Prostate gland (tissue), 2 donors: ENCODE results near the gene SWAP70. TPM values are rescaled to one million over a fixed set of nuclear protein-coding genes. Genes with fewer than 3 reads are reported as not detected.

Experiments used
- DNase-seq: peaks from one replicate; pipeline ENCODE4 v3.0.0-alpha.2; 2019; ENCODE audit warnings: low spot score
- H3K27ac ChIP-seq, 2 donors: fragments of 200-600 bp; sonication (generic); 2 replicates each; pipeline ENCODE4 v1.5.1; 2017 to 2019
- H3K27me3 ChIP-seq: fragments of 200-600 bp; sonication (generic); replicated peaks from 2 replicates; pipeline ENCODE4 v1.5.1; 2019; ENCODE audit not compliant: insufficient read depth
- H3K36me3 ChIP-seq, 2 donors: fragments of 200-600 bp; sonication (generic); 1 replicate in 1 of 2; 2 replicates in 1 of 2; pipeline versions ENCODE4 v1.5.1 to v1.8.1; 2017 to 2019
- H3K4me1 ChIP-seq: fragments of 200-600 bp; sonication (generic); replicated peaks from 2 replicates; pipeline ENCODE4 v1.5.1; 2019
- H3K4me3 ChIP-seq, 2 donors: fragments of 200-600 bp; sonication (generic); 2 replicates each; pipeline ENCODE4 v1.5.1; 2017 to 2019
- H3K9me3 ChIP-seq: fragments of 200-600 bp; sonication (generic); 2 replicates; pipeline ENCODE4 v1.5.1; 2017
- POLR2A ChIP-seq: fragments of 450-650 bp; IDR thresholded peaks from one replicate; pipeline ENCODE4 v1.6.1; 2016; ENCODE audit warnings: antibody characterized with exemption, mild to moderate bottlenecking
- POLR2AphosphoS5 ChIP-seq: sonication (generic); formaldehyde crosslinking; IDR thresholded peaks from one replicate; pipeline ENCODE4 v1.6.1; 2017; ENCODE audit warnings: antibody characterized with exemption
- WGBS: methylation state at CpG from one replicate; pipeline ENCODE4 v1.1.5; 2018; 5-methylcytosine and 5-hydroxymethylcytosine counted together
- intact Hi-C: fragments of 100-400 bp; cut with DNase I; formaldehyde crosslinking; loops from one replicate; pipeline ENCODE4 v1.14.2; 2022
- total RNA-seq, 2 donors: library from RNA; depleted of rRNA; stranded (reverse); fragments of >200 nt; gene quantifications; one replicate each; pipeline ENCODE4 v1.1.0, GENCODE V29; 2016
- TF ChIP-seq, protein P1 (sequence below), 4 experiments: fragments of 200-600 bp in 2 of 4; fragments of 450-650 bp in 2 of 4; sonication (generic) in 2 of 4; IDR thresholded peaks; 1 replicate in 3 of 4; 2 replicates in 1 of 4; pipeline ENCODE4 v1.5.1; 2016 to 2019; ENCODE audit warnings: antibody characterized with exemption in 4 of 4, mild to moderate bottlenecking in 2 of 4, moderate library complexity in 2 of 4

The SWAP70 gene
- total RNA-seq, 2 donors from 2014 or later: 20.8 to 25.2 TPM

DNA sequence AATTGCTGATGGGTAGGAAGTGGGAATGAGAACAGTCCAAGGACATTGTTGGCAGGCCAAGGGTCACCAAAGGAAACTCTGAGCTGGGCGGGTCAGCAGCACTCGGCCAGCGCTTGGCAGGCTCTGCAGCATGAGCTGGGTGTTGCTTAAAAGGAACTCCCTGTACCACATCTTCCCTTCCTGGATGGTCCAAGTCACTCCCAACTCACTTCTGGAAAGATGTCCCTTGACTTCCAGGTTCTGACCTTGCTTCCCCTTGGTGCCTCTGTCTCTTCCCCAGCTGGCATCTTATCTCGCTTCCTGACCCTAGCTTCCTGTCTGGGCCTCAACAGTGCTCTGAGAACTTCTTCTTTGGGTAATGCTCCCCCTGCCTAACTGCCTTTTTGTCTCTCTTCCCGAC is 24.8 kb upstream of the SWAP70 start:
- intact Hi-C loops: no loop called here
- no peak for TF ChIP-seq POLR2AphosphoS5
- no peak for TF ChIP-seq POLR2A
- DNase-seq: no peak
- Histone ChIP-seq H3K4me3 (no peak overlapping the region), H3K36me3 (no peaks in the 10 kb centered on the region), H3K27me3 (no peaks in the 10 kb centered on the region), H3K9me3 (no peaks in the 10 kb centered on the region), H3K27ac (no peak overlapping the region), H3K4me1 (no peaks in the 10 kb centered on the region)
- WGBS: 77% methylated on average over 5 of the region's 5 CpGs

DNA sequence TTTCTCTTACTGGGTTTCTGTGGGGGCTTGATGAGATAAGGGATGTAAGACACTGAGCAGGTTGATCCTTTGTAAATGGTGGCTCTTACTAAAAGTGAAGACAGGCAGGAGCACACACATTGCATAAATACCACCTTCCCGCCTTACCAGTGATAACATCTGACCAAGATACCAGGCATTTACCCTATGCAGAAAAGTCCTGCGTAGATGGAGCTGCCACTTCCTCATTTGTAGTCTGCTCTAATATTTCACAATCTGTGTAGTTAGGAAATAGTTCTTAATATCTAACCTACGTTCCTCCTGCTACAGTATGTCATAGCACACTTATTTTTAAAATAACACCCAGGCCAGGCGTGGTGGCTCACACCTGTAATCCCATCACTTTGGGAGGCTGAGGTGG is 23.9 kb upstream of the SWAP70 start:
- Histone ChIP-seq H3K4me3 (no peak overlapping the region), H3K9me3 (no peaks in the 10 kb centered on the region), H3K27ac (no peak overlapping the region), H3K27me3 (no peaks in the 10 kb centered on the region), H3K36me3 (no peaks in the 10 kb centered on the region), H3K4me1 (no peaks in the 10 kb centered on the region)
- WGBS: 77% methylated on average over 4 of the region's 4 CpGs
- intact Hi-C loops: no loop called here
- TF ChIP-seq POLR2A (no peak), POLR2AphosphoS5 (no peak)
- TF ChIP-seq, protein P1, sequence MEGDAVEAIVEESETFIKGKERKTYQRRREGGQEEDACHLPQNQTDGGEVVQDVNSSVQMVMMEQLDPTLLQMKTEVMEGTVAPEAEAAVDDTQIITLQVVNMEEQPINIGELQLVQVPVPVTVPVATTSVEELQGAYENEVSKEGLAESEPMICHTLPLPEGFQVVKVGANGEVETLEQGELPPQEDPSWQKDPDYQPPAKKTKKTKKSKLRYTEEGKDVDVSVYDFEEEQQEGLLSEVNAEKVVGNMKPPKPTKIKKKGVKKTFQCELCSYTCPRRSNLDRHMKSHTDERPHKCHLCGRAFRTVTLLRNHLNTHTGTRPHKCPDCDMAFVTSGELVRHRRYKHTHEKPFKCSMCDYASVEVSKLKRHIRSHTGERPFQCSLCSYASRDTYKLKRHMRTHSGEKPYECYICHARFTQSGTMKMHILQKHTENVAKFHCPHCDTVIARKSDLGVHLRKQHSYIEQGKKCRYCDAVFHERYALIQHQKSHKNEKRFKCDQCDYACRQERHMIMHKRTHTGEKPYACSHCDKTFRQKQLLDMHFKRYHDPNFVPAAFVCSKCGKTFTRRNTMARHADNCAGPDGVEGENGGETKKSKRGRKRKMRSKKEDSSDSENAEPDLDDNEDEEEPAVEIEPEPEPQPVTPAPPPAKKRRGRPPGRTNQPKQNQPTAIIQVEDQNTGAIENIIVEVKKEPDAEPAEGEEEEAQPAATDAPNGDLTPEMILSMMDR (IDR thresholded peaks at IDR 0.05): no peak
- DNase-seq: no peak

DNA sequence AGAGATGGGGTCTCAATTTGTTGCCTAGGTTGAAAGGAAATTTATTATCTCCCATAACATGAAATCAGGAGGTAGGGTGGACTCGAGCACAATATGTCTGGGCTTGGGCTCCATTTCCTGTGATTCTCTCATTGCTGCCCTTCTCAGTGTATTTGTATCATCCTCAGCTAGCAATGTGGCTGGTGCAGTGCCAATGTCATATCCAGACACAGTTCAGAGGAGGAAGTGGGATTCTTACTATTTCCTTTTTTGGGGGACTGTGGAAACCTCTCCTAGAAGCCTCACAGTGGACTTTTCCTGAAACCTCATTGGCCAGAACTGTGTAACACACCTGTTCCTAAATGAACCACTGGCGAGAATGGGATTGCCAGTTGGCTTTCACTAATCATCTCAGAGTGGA is 21.0 kb upstream of the SWAP70 start:
- TF ChIP-seq POLR2AphosphoS5 (no peak), POLR2A (no peak)
- TF ChIP-seq, protein P1 (IDR thresholded peaks at IDR 0.05): no peak

DNA sequence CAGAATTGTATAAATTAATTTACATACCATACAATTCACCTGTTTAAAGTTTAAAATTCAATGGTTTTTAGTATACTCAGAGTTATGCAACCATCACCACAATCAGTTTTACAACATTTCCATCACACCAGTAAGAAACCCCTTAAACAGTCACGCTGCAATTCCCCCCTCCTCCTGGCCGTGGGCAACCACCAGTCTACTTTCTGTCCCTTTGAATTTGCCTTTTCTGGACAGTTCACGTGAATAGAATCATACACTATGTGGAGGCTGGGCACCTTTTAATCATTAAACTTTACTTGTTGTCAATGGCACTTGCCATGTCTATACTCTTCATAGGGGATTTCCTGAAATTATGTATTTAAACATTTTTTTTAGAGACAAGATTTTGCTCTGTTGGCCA is 20.1 kb upstream of the SWAP70 start:
- H3K36me3 ChIP-seq: no peaks in the 10 kb centered on the region
- no peak overlapping the region for H3K4me3 ChIP-seq
- no peak for TF ChIP-seq POLR2AphosphoS5
- H3K27me3 ChIP-seq: no peaks in the 10 kb centered on the region
- no peaks in the 10 kb centered on the region for H3K4me1 ChIP-seq
- no peaks in the 10 kb centered on the region for H3K9me3 ChIP-seq
- DNase-seq: no peak
- no peak overlapping the region for H3K27ac ChIP-seq
- intact Hi-C loops: no loop called here
- 61% methylated on average over 3 of the region's 3 CpGs for WGBS

More for the DNA sequence above, 21.0 kb upstream of the SWAP70 start:
- no peak for DNase-seq
- H3K4me1 ChIP-seq: no peaks in the 10 kb centered on the region
- WGBS: 73% methylated on average over 2 of the region's 2 CpGs
- no peaks in the 10 kb centered on the region for H3K36me3 ChIP-seq
- H3K4me3 ChIP-seq: no peak overlapping the region
- no peaks in the 10 kb centered on the region for H3K9me3 ChIP-seq
- no peaks in the 10 kb centered on the region for H3K27me3 ChIP-seq
- no peak overlapping the region for H3K27ac ChIP-seq
- intact Hi-C loops: no loop called here

DNA sequence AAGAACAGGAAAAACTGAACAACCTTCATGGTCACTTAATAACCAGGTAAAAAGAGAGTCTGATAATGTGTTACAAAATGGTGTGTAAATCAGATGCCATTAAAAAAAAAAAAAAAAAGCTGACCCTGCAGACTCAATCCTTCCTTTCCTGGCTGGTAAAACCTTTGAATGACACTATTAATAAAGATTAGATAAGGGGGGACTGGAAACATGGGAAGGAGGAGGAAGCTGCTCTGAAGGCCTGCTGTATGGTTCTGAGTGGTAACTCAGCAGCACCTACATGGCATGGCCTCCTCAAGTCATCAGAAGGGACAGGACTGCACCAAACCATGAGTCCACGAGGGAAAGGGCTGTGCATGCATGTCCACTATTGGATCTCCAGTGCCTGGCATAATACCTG is 18.0 kb upstream of the SWAP70 start:
- TF ChIP-seq, protein P1 (IDR thresholded peaks at IDR 0.05): no peak

DNA sequence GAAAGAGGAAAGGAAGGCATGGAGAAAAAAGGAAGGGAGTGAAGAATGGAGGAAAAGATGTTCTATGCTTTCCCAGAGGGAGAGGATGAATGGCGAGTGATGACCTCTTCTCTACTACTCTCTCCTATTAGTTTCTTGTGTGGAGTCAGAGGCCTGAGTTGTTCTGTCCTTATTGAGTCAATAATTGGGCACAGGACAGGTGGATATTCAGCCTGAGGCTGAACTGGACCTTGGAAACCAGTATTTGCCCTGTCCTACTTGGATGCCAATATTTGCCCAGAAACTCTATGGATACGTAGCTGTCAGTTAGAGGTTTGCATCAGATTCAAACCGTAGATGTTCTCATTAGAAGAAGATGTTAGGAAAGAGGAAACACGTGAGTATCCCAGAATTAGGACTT is 17.6 kb upstream of the SWAP70 start:
- Histone ChIP-seq H3K9me3 (no peaks in the 10 kb centered on the region), H3K36me3 (no peaks in the 10 kb centered on the region), H3K27ac (no peak overlapping the region), H3K4me3 (no peak overlapping the region), H3K27me3 (no peaks in the 10 kb centered on the region), H3K4me1 (no peaks in the 10 kb centered on the region)
- TF ChIP-seq, protein P1 (IDR thresholded peaks at IDR 0.05): no peak
- TF ChIP-seq POLR2A (no peak), POLR2AphosphoS5 (no peak)
- WGBS: 81% methylated on average over 4 of the region's 4 CpGs
- intact Hi-C loops: no loop called here
- no peak for DNase-seq

More for the DNA sequence above, 18.0 kb upstream of the SWAP70 start:
- no peaks in the 10 kb centered on the region for H3K27me3 ChIP-seq
- H3K9me3 ChIP-seq: no peaks in the 10 kb centered on the region
- intact Hi-C loops: no loop called here
- no peaks in the 10 kb centered on the region for H3K36me3 ChIP-seq
- DNase-seq: no peak
- H3K4me3 ChIP-seq: no peak overlapping the region
- 76% methylated on average over 1 of the region's 1 CpG for WGBS
- H3K4me1 ChIP-seq: no peaks in the 10 kb centered on the region
- no peak overlapping the region for H3K27ac ChIP-seq
